ENCODE results near the gene DNAJB8.

The DNAJB8 gene

DNA sequence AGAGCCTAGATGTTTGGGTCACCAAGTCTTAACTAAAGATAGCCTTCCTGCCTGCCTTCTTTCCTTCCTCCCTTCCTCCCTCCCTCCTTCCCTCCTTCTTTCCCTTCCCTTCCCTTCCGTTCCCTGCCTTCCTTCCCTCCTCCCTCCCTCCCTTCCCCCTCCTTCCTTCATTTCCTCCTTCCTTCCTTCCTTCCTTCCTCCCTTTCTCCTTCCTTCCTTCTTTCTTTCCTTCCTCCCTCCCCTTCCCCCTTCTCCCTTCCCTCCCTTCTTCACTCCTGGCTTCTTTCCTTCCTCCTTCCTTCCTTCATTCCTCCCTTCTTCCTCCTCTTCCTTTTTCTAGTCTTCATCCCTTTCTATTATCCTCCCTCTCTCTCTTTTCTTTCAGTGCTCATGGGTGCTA lies 2.0 kb downstream of the DNAJB8 start:
- Histone ChIP-seq H3K4me1 (ENCODE audit: control insufficient read depth, insufficient read depth, low read length) (no peaks in the 10 kb centered on the region), H3K36me3 (ENCODE audit: control insufficient read depth, insufficient read depth, low read length) (no peaks in the 10 kb centered on the region), H3K4me3 (ENCODE audit: low read length) (no peak overlapping the region), H3K9ac (ENCODE audit: low read length) (no peak overlapping the region), H3K27ac (ENCODE audit: low read depth, low read length) (no peak overlapping the region), H3K27me3 (ENCODE audit: control insufficient read depth, insufficient read depth, low read length) (peaks cover 10% of the 10 kb centered on the region)

GRCh38 chr3:128464188-128464587 lies 2.5 kb downstream of the DNAJB8 start:
- no peaks in the 10 kb centered on the region for H3K4me1 ChIP-seq (ENCODE audit: control insufficient read depth, insufficient read depth, low read length)
- H3K27ac ChIP-seq (ENCODE audit: low read depth, low read length): no peak overlapping the region
- peaks cover 10% of the 10 kb centered on the region for H3K27me3 ChIP-seq (ENCODE audit: control insufficient read depth, insufficient read depth, low read length)
- H3K4me3 ChIP-seq (ENCODE audit: low read length): no peak overlapping the region
- H3K36me3 ChIP-seq (ENCODE audit: control insufficient read depth, insufficient read depth, low read length): no peaks in the 10 kb centered on the region
- H3K9ac ChIP-seq (ENCODE audit: low read length): no peak overlapping the region

GRCh38 chr3:128463771-128464170 lies 2.9 kb downstream of the DNAJB8 start:
- Histone ChIP-seq H3K4me1 (ENCODE audit: control insufficient read depth, insufficient read depth, low read length) (no peaks in the 10 kb centered on the region), H3K9ac (ENCODE audit: low read length) (no peak overlapping the region), H3K27me3 (ENCODE audit: control insufficient read depth, insufficient read depth, low read length) (peaks cover 7% of the 10 kb centered on the region), H3K27ac (ENCODE audit: low read depth, low read length) (no peak overlapping the region), H3K36me3 (ENCODE audit: control insufficient read depth, insufficient read depth, low read length) (no peaks in the 10 kb centered on the region), H3K4me3 (ENCODE audit: low read length) (no peak overlapping the region)

GRCh38 chr3:128463354-128463753 lies 3.3 kb downstream of the DNAJB8 start:
- H3K27ac ChIP-seq (ENCODE audit: low read depth, low read length): no peak overlapping the region
- H3K4me1 ChIP-seq (ENCODE audit: control insufficient read depth, insufficient read depth, low read length): no peaks in the 10 kb centered on the region
- H3K36me3 ChIP-seq (ENCODE audit: control insufficient read depth, insufficient read depth, low read length): no peaks in the 10 kb centered on the region
- no peak overlapping the region for H3K9ac ChIP-seq (ENCODE audit: low read length)
- H3K27me3 ChIP-seq (ENCODE audit: control insufficient read depth, insufficient read depth, low read length): peaks cover 7% of the 10 kb centered on the region
- no peak overlapping the region for H3K4me3 ChIP-seq (ENCODE audit: low read length)

GRCh38 chr3:128462931-128463330 lies 3.8 kb downstream of the DNAJB8 start:
- H3K36me3 ChIP-seq (ENCODE audit: control insufficient read depth, insufficient read depth, low read length): no peaks in the 10 kb centered on the region
- H3K27ac ChIP-seq (ENCODE audit: low read depth, low read length): no peak overlapping the region
- no peak overlapping the region for H3K9ac ChIP-seq (ENCODE audit: low read length)
- H3K4me3 ChIP-seq (ENCODE audit: low read length): no peak overlapping the region
- H3K27me3 ChIP-seq (ENCODE audit: control insufficient read depth, insufficient read depth, low read length): peaks cover 7% of the 10 kb centered on the region
- no peaks in the 10 kb centered on the region for H3K4me1 ChIP-seq (ENCODE audit: control insufficient read depth, insufficient read depth, low read length)

DNA sequence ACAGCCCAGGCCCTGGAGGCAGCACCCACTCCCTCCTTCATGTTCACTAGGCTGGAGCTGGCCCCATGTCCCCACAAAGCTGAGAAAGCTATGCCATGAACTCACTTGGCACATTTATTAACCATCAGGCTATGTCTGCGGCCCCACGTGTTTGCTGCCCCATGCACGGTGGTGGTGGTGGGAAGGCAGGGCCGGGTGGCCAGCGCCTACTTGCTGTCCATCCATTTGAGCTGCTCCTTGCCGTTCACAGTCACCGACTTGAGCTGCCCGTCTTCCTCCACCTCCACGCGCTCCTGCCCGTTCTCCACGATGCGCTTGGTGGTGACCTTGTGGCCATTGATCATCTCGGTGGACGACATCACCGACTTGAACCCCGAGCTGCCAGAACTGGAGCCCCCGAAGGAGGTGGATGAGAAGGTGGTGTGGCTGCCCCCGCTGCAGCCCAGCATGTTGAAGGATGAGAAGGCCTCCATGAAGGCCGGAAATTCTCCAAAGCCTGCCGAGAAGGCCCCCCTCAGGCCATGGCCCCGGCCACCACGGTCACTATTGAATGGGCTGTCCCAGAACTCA lies 4.3 kb downstream of the DNAJB8 start:
- no peak overlapping the region for H3K27ac ChIP-seq (ENCODE audit: low read depth, low read length)
- no peaks in the 10 kb centered on the region for H3K4me1 ChIP-seq (ENCODE audit: control insufficient read depth, insufficient read depth, low read length)
- H3K27me3 ChIP-seq (ENCODE audit: control insufficient read depth, insufficient read depth, low read length): peaks cover 7% of the 10 kb centered on the region
- no peak overlapping the region for H3K9ac ChIP-seq (ENCODE audit: low read length)
- no peaks in the 10 kb centered on the region for H3K36me3 ChIP-seq (ENCODE audit: control insufficient read depth, insufficient read depth, low read length)
- H3K4me3 ChIP-seq (ENCODE audit: low read length): no peak overlapping the region

GRCh38 chr3:128461731-128462130 lies 5.0 kb downstream of the DNAJB8 start:
- no peaks in the 10 kb centered on the region for H3K36me3 ChIP-seq (ENCODE audit: control insufficient read depth, insufficient read depth, low read length)
- H3K9ac ChIP-seq (ENCODE audit: low read length): no peak overlapping the region
- no peak overlapping the region for H3K27ac ChIP-seq (ENCODE audit: low read depth, low read length)
- no peaks in the 10 kb centered on the region for H3K4me1 ChIP-seq (ENCODE audit: control insufficient read depth, insufficient read depth, low read length)
- H3K4me3 ChIP-seq (ENCODE audit: low read length): no peak overlapping the region
- peaks cover 7% of the 10 kb centered on the region for H3K27me3 ChIP-seq (ENCODE audit: control insufficient read depth, insufficient read depth, low read length)

DNA sequence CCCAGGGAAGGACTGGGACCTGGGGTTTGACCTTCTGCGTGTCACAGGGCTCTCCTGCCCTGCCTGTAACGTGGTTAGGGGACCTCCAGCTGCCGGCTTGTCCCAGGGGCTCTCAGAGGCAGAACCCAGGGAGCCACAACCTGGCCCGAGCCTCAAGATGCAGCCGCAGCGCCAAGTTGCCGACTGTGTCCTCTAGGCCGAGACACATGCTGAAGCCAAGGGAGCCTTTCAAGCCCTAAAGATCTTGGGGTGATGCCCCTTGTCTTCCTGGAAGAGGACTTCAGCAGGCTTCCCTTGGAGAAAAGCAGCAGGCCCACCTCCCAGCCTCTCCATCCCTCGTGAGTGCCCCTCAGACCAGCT lies 7.2 kb downstream of the DNAJB8 start:
- H3K4me1 ChIP-seq (ENCODE audit: control insufficient read depth, insufficient read depth, low read length): no peaks in the 10 kb centered on the region
- no peaks in the 10 kb centered on the region for H3K36me3 ChIP-seq (ENCODE audit: control insufficient read depth, insufficient read depth, low read length)
- no peak overlapping the region for H3K4me3 ChIP-seq (ENCODE audit: low read length)
- peaks cover 2% of the 10 kb centered on the region for H3K27me3 ChIP-seq (ENCODE audit: control insufficient read depth, insufficient read depth, low read length)
- no peak overlapping the region for H3K27ac ChIP-seq (ENCODE audit: low read depth, low read length)
- no peak overlapping the region for H3K9ac ChIP-seq (ENCODE audit: low read length)

DNA sequence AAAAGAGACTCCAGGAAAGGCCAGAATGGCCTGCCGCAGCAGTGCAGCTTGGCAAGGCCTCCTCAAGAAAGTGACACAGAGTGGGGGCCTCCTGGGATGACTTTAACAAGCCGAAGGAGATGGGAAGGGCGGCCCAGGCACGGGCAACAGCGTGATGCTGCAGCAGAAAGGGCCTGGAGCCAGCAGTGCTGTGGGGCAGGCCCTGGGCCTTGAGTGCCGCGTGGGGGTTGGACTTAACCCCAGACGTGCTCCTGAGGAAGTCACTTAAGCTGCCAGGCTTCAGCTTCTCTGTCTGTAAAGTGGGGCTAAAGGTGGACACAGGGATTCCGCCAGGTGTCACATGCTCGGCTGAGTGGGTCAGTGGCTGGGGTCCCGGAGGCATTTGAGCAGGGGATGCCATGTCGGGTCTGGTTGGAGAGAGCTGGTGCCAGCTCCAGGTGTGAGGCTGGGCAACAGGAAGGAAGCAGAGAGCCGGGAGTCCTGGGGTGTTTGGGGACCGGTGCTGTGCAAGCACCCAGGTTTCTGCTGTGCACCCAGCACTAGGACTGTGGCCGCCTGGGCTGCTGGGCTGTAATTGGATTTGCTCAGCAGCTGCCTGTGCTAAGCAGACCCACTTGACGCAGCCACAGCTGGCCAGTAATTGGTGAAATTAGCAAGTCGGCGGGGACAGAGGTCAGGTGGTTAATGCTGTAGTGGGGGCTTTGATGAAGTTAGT lies 7.8 kb downstream of the DNAJB8 start:
- Histone ChIP-seq H3K27ac (ENCODE audit: low read depth, low read length) (no peak overlapping the region), H3K4me1 (ENCODE audit: control insufficient read depth, insufficient read depth, low read length) (no peaks in the 10 kb centered on the region), H3K4me3 (ENCODE audit: low read length) (no peak overlapping the region), H3K9ac (ENCODE audit: low read length) (no peak overlapping the region), H3K27me3 (ENCODE audit: control insufficient read depth, insufficient read depth, low read length) (peaks cover 2% of the 10 kb centered on the region), H3K36me3 (ENCODE audit: control insufficient read depth, insufficient read depth, low read length) (no peaks in the 10 kb centered on the region)

GRCh38 chr3:128457937-128458336 lies 8.8 kb downstream of the DNAJB8 start:
- no peaks in the 10 kb centered on the region for H3K4me1 ChIP-seq (ENCODE audit: control insufficient read depth, insufficient read depth, low read length)
- H3K4me3 ChIP-seq (ENCODE audit: low read length): no peak overlapping the region
- no peak overlapping the region for H3K9ac ChIP-seq (ENCODE audit: low read length)
- no peak overlapping the region for H3K27ac ChIP-seq (ENCODE audit: low read depth, low read length)
- peaks cover 2% of the 10 kb centered on the region for H3K27me3 ChIP-seq (ENCODE audit: control insufficient read depth, insufficient read depth, low read length)
- H3K36me3 ChIP-seq (ENCODE audit: control insufficient read depth, insufficient read depth, low read length): no peaks in the 10 kb centered on the region

DNA sequence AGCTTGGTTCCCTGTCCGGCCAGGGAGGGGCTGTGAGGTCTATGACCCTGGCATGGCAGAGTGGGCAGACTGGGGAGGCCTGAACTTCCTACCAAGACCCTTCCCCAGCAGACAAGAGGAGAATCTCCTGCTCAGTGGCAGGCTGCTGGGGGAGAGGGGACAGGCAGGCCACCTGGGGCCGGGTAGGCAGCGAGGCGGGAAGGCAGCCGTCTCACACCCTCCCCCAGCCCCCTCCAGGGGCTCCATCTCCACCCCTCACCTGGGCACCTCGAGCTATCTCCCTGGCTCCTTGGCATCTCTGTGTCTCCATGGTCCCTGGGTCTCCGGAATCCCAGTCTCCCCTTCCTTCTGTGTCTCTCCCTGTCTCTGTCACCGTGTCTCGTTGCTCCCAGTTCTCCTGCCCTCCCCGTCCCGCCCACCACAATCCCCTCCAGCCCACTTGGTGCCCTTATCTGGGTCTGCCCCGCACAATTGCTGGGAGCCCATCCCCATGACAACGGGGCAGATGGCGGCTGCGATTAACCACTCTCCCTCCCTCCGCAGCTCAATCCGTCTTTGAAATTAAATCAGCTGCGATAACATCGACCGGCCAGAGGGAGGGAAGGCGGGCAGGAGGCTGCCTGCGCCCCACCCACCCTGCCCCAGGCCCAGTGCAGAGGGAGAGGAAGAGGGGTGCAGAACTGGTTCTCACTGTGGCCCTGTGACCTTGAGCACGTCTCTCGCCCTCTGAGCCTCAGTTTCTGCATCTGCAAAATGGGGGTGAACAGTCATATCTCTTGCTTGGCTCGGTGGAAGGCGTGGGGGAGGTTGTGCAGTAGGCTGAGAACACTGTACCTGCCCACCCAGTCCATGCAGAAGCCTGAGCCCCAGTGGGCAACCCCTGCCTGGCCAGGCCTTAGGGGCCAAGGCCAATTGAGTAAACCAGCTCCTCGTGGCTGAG lies 9.6 kb downstream of the DNAJB8 start:
- Histone ChIP-seq H3K36me3 (ENCODE audit: control insufficient read depth, insufficient read depth, low read length) (no peaks in the 10 kb centered on the region), H3K27ac (ENCODE audit: low read depth, low read length) (no peak overlapping the region), H3K4me1 (ENCODE audit: control insufficient read depth, insufficient read depth, low read length) (no peaks in the 10 kb centered on the region), H3K27me3 (ENCODE audit: control insufficient read depth, insufficient read depth, low read length) (peaks cover 2% of the 10 kb centered on the region), H3K4me3 (ENCODE audit: low read length) (no peak overlapping the region), H3K9ac (ENCODE audit: low read length) (no peak overlapping the region)

- Histone ChIP-seq H3K27me3 (ENCODE audit: control insufficient read depth, insufficient read depth, low read length) (peaks cover 2% of the 10 kb centered on the region), H3K4me1 (ENCODE audit: control insufficient read depth, insufficient read depth, low read length) (no peaks in the 10 kb centered on the region), H3K4me3 (ENCODE audit: low read length) (no peak overlapping the region), H3K27ac (ENCODE audit: low read depth, low read length) (no peak overlapping the region), H3K9ac (ENCODE audit: low read length) (no peak overlapping the region), H3K36me3 (ENCODE audit: control insufficient read depth, insufficient read depth, low read length) (no peaks in the 10 kb centered on the region)
Measured at GRCh38 chr3:128455786-128456748, 10.6 kb downstream of the DNAJB8 start.
